Hematopoietic multipotent progenitor cell treated with erythropoietin and hydrocortisone succinate and interleukin-3 and kit ligand, for 15 days (in vitro differentiated cells): ENCODE measurements around the gene BHLHA15.

Experiments
- DNase-seq: peaks from one replicate; pipeline ENCODE4 v3.0.0-alpha.2; 2015; ENCODE audit warnings: low spot score

BHLHA15 gene

DNA sequence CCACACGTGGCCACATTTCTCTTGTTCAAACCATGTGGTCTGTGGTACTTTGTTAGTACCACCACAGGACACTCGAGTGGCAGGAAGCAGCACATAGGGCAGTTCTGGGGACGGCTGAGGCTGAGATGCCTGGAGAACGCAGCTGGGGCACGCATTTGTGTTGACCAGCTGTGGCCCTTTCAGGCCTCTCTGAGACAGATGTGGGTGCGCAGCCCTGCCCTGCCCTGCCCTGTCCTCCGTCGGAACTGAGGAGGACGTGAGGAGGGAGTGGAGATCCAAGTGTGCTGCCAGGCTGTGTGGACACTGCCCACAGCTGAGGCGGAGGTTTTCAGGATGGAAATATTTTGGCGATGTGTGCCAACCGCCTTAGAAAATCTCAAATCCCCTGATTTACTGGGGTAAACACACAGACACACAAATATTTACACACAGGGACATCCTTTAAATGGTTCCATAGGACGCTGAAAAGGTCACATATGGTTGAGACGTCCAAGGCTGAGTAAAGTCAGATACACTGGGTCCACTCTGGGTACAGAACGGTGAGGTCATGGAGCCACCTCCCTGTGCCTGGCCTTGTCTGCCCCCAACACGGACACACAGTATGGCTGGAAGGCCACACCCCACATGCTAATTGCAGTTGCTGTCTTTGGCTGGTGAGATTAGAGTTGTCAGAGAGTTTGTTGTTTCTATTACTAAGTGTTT is 14.8 kb downstream of the BHLHA15 start:
- no peak for DNase-seq

DNA sequence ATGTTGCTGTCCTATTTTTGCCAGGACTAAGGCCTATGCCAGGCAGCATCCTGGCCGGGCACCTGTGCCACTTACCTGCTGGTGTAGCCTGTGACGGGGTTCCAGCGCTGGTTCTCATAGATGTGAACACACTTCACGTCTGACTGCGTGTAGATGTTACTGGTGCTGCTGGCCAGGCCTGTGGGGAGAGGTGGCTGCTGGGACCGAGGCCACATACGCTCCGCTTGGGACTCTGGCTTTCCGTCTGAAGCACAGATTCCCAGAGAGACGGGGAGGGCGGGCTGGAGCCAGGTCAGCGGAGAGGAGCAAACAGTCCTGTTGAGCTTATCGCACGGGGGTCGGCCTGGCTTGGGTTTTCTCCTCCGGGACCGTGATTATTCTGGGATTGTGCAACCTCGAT is 16.7 kb downstream of the BHLHA15 start:
- DNase-seq: no peak

DNA sequence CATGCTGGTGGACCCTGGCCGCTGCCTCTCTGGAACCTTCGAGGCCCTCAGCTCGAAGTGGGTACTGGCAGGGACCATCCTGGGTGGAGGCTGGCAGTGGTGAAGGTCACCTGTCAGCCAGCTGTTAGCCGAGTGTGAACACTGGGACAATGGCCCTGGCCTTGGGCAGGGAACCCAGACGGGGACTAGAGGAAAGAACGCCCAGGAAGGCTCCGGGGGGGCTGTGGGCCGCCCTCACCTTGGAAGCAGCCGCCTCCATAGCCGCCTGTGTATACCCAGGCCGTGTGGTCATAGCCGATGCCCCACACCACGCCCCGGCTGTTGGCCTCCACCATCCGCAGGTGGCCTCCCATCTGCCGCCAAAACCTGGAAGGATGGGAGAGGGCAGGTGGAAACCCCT is 17.6 kb downstream of the BHLHA15 start:
- no peak for DNase-seq

DNA sequence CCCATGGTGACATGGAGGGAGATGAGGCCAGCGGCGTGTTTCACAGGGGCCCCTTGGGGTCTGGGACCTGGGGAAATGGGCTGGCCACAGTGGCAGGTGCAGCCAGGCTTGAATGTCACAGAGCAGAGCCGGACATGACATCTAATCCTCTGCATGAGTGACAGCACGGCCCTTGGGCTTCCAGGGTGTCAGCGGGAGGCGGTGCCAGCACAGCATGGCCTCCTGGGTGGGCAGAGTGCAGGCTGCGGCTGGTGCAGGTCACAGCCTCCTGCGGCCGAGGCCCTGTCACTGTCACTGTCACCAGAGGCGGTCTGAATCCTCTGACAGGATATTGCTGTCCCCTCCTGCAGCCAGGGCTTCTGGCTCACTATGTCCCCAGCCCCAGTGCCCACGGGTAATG is 18.2 kb downstream of the BHLHA15 start:
- DNase-seq: no peak

DNA sequence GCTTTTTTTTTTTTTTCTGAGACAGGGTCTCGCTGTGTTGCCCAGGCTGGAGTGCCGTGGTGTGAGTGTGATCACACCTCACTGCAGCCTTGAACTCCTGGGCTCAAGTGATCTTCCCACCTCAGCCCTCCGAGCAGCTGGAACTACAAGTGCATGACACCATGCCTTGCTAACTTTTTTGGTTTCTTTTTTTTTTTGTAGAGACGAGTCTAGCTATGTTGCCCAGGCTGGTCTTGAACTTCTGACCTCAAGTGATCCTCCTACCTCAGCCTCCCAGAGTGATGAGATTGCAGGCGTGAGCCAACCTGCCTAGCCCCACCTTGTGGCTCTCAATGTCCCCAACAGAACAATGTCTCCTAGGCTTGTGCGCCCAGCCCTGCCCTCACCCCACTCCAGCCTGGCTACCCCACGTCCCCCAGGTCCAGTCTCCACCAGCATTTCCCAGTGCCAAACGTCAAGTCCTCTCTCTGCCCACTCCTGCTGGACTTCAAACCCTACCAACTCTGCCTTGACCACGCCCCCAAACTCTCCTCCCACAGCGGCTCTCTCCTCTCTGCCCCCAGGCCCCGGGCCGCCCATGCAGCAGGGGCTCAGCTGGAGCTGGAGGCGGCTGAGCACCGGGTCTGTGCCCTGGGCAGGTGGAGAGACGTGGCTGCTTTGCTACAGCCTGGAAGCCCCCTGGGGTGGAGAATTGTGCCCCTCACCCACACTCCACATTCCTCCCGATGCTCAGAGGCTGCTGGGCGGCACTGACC is 18.9 kb downstream of the BHLHA15 start:
- no peak for DNase-seq

DNA sequence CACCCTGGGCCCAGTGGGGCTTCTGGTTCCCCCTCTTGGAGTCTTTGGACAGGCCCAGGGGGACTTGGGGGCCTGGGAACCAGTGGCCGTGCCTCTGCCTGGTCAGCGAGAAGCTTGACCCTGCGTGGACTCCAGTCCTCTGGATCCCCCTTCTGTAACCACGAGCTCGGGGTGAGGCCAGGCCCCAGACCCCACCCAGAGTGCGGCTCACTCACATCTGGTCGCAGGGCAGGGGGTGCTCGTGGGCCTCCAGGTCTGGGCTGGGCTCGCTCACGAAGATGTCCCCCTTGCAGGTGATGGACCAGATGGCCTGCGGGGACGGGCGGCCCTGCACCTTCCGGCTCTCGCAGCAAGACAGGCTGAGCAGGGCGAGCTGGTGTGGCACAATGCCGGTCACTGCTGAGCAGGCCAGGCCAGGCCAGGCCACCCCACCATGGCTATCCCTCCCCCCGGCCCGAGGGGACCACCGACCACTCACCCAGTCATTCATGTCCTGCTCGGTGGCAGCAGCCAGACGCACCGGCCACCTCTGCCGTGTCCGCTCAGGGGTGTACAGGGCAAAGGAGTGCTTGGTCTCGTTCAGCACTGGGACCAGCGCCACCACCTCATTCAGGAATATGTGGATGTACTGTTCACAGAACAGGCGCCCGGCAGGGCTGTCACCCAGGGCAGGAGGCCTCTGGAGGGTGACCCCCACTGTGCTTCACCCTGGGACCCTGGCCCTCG is 19.7 kb downstream of the BHLHA15 start:
- DNase-seq: no peak

DNA sequence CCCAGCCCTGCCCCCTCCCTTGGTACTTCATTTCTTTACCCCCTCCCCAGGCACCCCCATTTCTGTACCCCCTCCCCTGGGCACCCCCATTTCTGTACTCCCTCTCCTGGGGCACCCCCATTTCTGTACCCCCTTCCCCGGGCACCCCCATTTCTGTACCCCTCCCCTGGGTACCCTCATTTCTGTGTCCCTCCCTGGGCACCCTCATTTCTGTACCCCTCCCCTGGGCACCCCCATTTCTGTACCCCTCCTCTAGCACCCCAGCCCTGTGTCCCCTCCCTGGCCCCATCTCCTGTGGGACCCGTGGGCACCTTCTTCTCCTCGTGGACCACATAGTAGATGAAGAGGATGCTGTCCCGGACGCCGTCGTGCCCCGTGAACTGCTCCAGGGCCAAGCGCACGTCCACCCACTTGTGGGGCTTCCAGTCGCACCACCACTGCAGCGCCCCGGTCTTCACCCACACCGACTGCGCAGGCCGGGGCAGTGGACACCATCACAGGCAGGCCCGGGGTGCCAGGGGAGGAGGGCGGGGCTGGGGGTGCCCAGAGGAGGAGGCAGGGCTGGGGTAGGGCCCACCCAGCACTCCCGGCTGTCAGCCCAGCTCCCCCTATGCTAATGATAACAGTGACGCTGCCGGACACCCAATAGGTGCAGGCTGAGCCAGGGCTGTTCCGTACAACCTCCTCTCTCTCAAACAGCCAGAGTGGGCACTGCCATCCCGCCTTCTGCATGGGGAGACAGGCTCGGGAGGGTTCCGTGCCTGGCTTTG is 20.4 kb downstream of the BHLHA15 start:
- DNase-seq: no peak

DNA sequence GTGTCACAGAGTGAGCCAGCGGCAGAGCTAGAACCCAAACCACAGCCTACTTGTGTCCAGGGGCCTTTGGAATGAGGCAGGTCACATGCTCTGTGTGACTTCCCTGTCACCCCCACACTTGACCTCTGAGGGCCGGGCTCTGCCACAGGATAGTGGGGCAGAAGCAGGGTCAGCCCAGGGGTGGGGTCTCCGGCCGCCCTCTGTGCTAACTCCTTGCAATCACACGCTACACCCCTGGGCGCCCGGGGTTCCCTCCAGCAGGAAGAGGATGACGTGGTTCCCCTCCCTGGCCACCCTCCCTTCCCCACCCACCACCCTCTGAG is 21.0 kb downstream of the BHLHA15 start:
- no peak for DNase-seq

DNA sequence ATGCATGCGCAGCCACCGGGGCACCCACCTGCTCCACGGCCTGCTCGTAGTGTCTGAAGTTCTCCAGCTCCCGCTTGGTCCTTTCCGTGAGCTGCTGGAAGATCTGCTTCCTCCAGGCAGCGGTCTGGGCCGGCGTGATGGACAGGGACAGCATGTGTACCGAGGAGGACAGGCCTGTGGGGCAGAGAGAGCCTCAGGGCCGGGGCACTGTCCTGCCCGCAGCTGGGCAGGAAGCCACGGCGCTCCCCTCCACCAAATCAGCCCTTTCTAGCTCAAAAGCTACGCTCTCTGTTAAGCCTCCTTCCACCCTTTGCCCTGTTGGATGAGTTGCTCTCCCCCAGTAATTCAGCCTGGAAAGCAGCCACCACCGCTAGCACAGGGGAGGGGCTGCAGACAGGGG is 21.6 kb downstream of the BHLHA15 start:
- no peak for DNase-seq

DNA sequence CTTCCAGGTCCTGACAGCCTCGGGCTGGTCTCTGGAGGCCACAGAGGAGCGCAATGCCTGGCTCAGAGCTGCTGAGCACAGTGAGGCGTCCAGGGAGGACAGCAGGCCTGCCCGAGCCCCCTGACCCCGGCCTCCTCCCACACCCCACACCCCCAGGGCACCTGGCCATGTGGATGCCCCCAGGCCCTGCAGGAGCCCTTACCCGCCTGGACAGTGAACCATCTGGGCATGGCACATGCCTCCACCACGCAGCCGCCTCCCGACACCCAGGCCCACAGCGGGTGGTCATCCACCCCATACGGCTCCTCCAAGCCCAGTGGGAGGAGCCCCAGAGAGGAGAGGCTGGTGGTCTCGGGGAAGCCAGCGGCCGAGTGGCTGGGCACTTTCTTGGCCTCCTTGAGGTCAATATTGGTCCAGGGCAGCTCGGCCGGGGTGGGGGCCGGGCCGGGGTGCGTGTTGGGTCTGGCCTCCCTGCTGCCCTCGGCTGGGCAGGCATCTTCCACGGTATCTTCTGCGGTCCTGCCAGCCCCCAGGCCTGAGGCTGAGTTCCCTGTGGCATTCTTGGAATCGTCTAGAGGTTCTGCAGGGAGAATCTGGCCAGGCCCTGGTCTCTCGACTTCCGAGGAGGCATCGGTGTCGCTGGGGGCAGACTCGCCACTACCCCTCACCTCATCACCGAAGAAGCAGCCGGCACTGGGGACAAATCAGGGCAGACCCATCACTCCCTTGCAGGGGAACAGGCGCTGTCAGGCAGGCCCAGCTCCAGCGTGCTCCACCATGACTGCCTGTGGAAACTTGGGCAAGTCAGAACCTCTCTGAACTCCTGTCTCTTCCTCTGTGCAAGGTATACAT is 22.2 kb downstream of the BHLHA15 start:
- no peak for DNase-seq

DNA sequence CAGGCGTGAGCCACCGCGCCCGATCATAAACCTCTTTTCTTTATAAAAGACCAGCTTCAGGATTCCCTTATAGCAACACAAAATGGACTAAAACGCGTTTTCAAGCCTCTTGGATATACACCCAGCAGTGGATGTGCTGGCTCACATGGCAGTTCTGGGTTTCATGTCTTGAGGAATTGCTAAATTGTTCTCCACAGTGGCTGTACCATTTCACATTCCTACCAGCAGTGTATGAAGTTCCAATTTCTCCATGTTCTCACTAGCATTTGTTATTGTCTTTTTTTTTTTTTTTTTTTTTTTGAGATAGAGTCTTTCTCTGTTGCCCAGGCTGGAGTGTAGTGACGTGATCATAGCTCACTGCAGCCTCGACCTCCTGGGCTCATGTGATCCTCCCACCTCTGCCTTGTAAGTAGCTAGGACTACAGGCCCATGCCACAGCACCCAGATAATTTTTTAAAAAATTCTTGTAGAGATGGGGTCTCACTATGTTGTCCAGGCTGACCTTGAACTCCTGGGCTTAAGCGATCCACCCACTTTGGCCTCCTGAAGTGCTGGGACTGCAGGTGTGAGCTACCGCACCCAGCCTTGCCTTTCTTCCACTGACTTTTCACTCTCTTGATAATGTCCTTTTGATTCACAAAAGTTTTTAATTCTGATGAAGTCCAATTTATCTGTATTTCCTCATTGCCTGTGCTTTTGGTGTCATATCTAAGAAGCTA is 23.3 kb downstream of the BHLHA15 start:
- no peak for DNase-seq

DNA sequence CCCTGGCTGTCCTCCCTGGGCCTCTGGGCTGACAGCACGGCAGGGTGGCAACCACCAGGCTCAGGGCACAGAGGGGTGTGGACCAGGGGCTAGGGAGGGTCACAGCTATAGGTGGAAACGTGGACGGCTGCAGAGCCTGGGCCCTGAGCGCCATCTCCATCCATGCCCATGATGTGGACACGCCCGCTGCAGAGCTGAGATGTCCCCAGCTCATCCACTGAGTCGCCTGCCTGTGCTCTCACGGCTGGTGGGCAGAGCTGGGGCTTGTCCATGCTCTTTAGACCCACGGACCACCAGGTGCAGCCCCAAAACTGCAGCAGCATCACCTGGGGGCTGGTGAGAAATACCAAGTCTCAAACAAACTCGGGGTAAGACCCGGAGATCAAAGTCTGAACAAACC is 24.7 kb downstream of the BHLHA15 start:
- DNase-seq: no peak

DNA sequence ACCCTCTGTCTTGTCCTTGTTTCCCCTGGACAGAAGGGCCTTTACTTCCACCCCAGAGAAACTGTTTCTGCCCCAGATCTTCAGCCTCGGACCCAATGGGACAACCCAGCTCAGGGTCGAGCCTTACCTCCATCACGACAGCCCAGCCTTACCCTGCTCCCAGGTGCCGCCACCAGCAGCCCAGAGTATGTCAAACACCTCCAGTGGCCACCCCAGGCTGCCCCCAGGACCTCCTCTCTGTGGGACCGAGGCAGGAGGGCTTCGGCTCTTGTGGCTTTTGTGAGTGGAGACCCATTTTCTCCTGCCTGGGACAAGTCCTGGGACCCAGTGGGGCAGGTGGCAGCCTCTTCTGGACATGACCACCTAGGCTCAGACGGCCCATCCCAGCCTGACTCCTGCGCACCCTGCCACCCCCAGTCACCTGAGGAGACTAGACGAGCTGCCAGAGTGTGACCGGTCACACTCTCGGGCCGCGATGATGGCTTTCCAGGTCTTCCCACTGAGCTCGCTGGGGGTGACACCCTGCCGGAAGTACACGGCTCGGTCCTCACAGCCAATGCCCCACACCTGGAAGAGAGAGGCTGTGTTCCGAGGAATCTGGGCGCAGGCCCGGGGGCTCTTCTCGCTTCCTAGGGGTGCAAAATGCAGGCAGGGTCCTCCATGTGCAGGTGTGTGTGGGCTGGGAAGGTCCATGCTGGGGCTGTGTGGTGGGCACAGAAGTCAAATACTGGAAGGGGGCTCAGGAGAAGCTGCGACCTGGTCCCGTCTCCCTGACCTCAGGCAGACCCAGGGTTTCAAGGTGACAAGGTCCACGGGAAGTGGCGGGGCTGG is 25.3 kb downstream of the BHLHA15 start:
- no peak for DNase-seq

DNA sequence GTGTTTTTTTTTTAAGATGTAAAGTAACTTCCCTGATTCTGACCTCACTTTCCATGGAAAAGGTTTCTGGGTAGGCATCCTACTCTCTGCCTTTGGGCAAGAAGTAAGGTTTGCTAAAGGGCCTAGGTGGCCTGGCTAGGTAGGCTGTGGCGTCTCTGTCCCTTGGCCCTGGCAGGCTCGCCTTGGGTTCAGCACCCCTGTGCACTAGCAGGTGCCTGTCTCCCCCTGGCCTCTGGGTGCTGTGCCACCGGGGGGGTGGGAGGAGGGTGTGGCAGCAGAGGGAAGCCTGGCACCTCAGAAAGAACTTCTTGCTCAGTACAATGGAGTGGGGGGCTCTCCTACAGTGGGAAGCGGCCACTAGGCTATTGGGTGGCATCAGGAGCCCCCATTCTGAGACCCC is 26.8 kb downstream of the BHLHA15 start:
- DNase-seq: no peak

DNA sequence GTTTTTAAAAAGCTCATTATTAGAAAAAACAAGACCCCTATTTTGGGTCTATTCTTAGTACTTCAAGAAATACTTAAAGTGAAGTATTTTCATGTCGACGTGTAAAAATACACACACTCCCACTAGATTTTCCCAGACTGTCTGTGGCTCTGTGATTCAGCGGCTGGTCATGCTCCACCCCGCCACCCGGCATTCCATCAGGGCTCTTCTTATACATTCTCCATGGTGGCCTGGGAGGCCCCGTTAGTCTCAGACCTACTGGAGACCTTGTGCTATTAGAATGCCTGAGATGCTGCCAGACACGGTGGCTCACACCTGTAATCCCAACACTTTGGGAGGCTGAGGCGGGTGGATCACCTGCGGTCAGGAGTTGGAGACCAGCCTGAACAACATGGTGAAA is 27.7 kb downstream of the BHLHA15 start:
- no peak for DNase-seq

DNA sequence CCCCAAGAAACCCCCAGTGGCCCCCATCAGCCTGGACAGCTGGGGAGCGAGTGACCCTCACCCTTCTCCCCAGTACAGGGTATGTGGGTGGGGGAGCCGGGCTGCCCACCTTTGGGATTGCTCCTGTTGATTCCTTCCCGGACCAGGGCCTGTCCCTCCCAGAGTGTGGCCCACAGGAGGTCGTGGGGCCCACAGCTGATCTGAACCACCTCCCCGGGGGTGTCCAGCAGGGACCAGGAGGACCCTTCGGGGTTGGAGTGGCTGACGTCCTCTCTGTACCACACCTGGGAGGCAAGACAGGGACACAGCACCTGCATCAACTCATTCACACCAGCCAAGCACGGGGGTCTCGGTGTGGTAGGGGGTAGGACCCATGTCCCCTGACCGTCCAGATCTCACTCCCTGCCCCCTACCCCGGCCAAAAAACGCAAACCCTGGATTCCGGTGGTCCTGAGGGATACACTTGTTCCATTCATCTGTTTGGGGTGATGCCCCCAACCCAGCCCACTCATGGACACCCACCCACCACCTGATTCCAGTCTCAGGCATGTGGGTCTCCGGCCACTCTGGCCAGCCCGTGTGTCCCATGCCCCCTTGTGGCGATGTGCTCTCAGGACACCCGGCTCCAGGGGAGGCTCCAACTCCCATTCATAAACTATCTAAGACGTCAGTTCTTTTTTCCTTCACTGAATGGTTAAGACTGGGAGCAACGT is 29.9 kb downstream of the BHLHA15 start:
- DNase-seq: peak; percentile 27

DNA sequence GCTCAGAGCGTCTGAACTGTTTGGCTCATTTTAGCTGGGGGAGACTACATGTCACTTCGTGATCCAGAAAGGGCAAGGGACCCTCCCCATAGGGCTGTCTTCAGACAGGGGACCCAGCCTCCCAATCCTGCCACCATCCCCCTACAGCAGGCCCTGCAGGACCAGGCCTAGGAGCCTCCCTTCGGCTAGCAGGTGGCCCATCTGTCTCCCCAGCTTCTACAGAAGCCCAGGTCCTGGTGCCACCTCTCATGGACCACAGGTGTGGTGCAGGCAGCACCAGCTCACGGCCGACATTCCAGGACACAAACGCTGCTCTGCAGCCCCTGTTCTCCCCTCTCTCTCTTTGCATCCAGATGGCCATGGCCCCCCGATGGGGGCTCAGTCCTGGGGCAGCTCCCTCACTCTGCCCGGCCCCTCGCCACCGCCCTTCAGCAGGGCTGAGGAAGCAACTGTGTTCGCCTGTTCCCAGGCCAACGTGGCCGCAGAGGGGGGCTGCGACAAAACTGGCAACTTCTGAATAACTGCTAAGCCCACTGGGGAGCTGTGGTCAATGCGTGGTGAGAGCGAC is 30.5 kb downstream of the BHLHA15 start:
- DNase-seq: no peak

DNA sequence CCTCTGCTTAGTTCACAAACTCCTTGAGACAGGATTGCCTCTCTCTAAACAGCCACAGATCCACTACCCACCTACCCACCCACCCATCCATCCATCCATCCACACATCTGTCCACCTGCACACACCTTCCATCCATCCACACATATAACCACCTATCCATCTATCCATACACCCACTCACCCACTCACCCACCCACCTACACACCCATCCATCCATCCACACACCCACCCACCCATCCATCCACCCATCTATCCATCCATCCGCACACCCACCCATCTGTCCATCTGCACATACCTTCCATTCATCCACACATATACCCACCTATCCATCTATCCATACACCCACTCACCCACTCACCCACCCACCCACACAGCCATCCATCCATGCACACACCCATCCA is 31.1 kb downstream of the BHLHA15 start:
- DNase-seq: no peak

DNA sequence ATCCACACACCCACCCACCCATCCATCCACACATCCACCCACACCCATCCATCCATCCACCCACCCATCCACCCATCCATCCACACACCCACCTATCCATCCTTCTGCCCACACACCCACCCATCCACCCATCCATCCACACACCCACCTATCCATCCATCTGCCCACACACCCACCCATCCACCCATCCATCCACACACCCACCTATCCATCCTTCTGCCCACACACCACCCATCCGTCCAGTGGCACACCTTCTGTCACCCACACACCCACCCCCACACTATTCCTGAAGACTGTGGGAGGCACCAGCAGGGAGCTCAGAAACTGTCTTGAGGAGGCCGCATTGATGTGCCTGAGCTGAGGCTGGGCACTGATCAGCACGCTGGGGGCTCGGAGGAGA is 31.7 kb downstream of the BHLHA15 start:
- no peak for DNase-seq
